HepG2 (cell line): ENCODE data around the gene COQ7. TPM values are rescaled to one million over a fixed set of nuclear protein-coding genes. Genes with fewer than 3 reads are reported as not detected.
A peak's percentile ranks its signal among the peaks of the same experiment; 100 is the strongest.

Experiments
- ARNT2 ChIP-seq: sonication (generic); formaldehyde crosslinking; IDR thresholded peaks from 2 replicates; pipeline ENCODE4 v1.8.0; 2022; ENCODE audit warnings: mild to moderate bottlenecking, low read depth, missing genetic modification reagents, moderate library complexity
- CAMTA2 ChIP-seq: sonication (generic); formaldehyde crosslinking; IDR thresholded peaks from 2 replicates; pipeline ENCODE4 v1.4.0; 2020; ENCODE audit warnings: mild to moderate bottlenecking, missing genetic modification reagents, borderline replicate concordance
- EZH2 ChIP-seq: conservative IDR thresholded peaks from 2 replicates; pipeline ENCODE4 v1.6.1; 2012; ENCODE audit warnings: mild to moderate bottlenecking, low read depth, low read length, moderate library complexity
- MEF2D ChIP-seq: sonication (generic); formaldehyde crosslinking; IDR thresholded peaks from 2 replicates; pipeline ENCODE4 v1.5.1; 2020; ENCODE audit warnings: mild to moderate bottlenecking, missing genetic modification reagents
- PHF8 ChIP-seq: sonication (generic); formaldehyde crosslinking; IDR thresholded peaks from 2 replicates; pipeline ENCODE4 v1.5.0; 2020; ENCODE audit warnings: missing genetic modification reagents
- TERF1 ChIP-seq: sonication (generic); formaldehyde crosslinking; IDR thresholded peaks from 2 replicates; pipeline ENCODE4 v1.8.0; 2022; ENCODE audit warnings: mild to moderate bottlenecking, missing genetic modification reagents, moderate library complexity
- ZNF367 ChIP-seq: sonication (generic); formaldehyde crosslinking; IDR thresholded peaks from 2 replicates; pipeline ENCODE4 v1.4.0; 2020; ENCODE audit warnings: missing genetic modification reagents, borderline replicate concordance
- ZNF407 ChIP-seq: sonication (generic); formaldehyde crosslinking; IDR thresholded peaks from one replicate; pipeline ENCODE4 v1.5.1; 2020; ENCODE audit warnings: mild to moderate bottlenecking, missing genetic modification reagents; ENCODE audit errors: not compliant biosample characterization
- ZNF546 ChIP-seq: sonication (generic); formaldehyde crosslinking; conservative IDR thresholded peaks from 2 replicates; pipeline ENCODE4 v1.8.1; 2023; ENCODE audit warnings: mild to moderate bottlenecking, missing genetic modification reagents
- ZNF749 ChIP-seq: sonication (generic); formaldehyde crosslinking; IDR thresholded peaks from 2 replicates; pipeline ENCODE4 v1.8.0; 2022; ENCODE audit warnings: mild to moderate bottlenecking, missing genetic modification reagents, moderate library complexity, borderline replicate concordance
- ZZZ3 ChIP-seq: sonication (generic); formaldehyde crosslinking; IDR thresholded peaks from 2 replicates; pipeline ENCODE4 v1.4.0; 2020; ENCODE audit warnings: missing genetic modification reagents, mild to moderate bottlenecking, borderline replicate concordance
- polyA plus RNA-seq, 8 experiments: library from polyadenylated mRNA; depleted of rRNA in 3 of 8; stranded (reverse) in 7 of 8; unstranded in 1 of 8; fragments of >200 nt; fragmentation: Illumina TruSeq in 4 of 8; extraction: Trizol in 4 of 8; gene quantifications; 2 replicates each; pipeline versions ENCODE4 v1.2.1 to v1.2.3, GENCODE V29; 2011 to 2016; ENCODE audit warnings: low read depth in 4 of 8, missing spikeins in 1 of 8, mixed read lengths in 1 of 8; ENCODE audit not compliant: insufficient read depth in 1 of 8
- total RNA-seq, 5 experiments: library from RNA; depleted of rRNA; stranded (reverse); fragments of >200 nt; fragmentation: Illumina TruSeq; extraction: Trizol; gene quantifications; 2 replicates each; pipeline ENCODE4 v1.2.3, GENCODE V29; 2016; ENCODE audit warnings: low read depth in 1 of 5
- TF ChIP-seq, protein P1 (sequence below): sonication (generic); formaldehyde crosslinking; IDR thresholded peaks from 2 replicates; pipeline ENCODE4 v1.8.1; 2023; ENCODE audit warnings: mild to moderate bottlenecking, missing genetic modification reagents
- TF ChIP-seq, protein P2 (sequence below): sonication (generic); formaldehyde crosslinking; IDR thresholded peaks from 2 replicates; pipeline ENCODE4 v1.9.0; 2021; ENCODE audit warnings: missing genetic modification reagents, borderline replicate concordance

Gene COQ7
- total and polyA plus RNA-seq, 2 of the 13 experiments (the other 11 are each of a cell fraction or from before 2014, with no cell fraction given) = 20.1 to 45.7 TPM

- TF ChIP-seq ZNF407 (CRISPR knock-in tag) (peak; percentile 86), EZH2 (no peak), TERF1 (CRISPR knock-in tag) (no peak), ZNF546 (CRISPR knock-in tag) (peak; percentile 8; the same call in 1 of the 2 replicates), ARNT2 (CRISPR knock-in tag) (peak; percentile 77; the same call in 1 of the 2 replicates), ZZZ3 (CRISPR knock-in tag) (no peak), MEF2D (peak; percentile 58; the same call in 1 of the 2 replicates), ZNF367 (CRISPR knock-in tag) (no peak), CAMTA2 (CRISPR knock-in tag) (peak; percentile 80; the same call in 1 of the 2 replicates), PHF8 (CRISPR knock-in tag) (no peak; the same call in none of the 2 replicates), ZNF749 (CRISPR knock-in tag) (no peak)
- TF ChIP-seq, protein P1, sequence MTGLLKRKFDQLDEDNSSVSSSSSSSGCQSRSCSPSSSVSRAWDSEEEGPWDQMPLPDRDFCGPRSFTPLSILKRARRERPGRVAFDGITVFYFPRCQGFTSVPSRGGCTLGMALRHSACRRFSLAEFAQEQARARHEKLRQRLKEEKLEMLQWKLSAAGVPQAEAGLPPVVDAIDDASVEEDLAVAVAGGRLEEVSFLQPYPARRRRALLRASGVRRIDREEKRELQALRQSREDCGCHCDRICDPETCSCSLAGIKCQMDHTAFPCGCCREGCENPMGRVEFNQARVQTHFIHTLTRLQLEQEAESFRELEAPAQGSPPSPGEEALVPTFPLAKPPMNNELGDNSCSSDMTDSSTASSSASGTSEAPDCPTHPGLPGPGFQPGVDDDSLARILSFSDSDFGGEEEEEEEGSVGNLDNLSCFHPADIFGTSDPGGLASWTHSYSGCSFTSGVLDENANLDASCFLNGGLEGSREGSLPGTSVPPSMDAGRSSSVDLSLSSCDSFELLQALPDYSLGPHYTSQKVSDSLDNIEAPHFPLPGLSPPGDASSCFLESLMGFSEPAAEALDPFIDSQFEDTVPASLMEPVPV (CRISPR knock-in tag) = peak; percentile 85; the same call in 1 of the 2 replicates
- TF ChIP-seq, protein P2, sequence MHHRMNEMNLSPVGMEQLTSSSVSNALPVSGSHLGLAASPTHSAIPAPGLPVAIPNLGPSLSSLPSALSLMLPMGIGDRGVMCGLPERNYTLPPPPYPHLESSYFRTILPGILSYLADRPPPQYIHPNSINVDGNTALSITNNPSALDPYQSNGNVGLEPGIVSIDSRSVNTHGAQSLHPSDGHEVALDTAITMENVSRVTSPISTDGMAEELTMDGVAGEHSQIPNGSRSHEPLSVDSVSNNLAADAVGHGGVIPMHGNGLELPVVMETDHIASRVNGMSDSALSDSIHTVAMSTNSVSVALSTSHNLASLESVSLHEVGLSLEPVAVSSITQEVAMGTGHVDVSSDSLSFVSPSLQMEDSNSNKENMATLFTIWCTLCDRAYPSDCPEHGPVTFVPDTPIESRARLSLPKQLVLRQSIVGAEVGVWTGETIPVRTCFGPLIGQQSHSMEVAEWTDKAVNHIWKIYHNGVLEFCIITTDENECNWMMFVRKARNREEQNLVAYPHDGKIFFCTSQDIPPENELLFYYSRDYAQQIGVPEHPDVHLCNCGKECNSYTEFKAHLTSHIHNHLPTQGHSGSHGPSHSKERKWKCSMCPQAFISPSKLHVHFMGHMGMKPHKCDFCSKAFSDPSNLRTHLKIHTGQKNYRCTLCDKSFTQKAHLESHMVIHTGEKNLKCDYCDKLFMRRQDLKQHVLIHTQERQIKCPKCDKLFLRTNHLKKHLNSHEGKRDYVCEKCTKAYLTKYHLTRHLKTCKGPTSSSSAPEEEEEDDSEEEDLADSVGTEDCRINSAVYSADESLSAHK = no peak
Measured at GRCh38 chr16:19086322-19087199, 19.1 kb downstream of the COQ7 start (continued).
